ENCODE data around the gene CHRNA10.

- TF ChIP-seq CTCF (IDR thresholded peaks at IDR 0.05), result no peak
- TF ChIP-seq RELA (CRISPR knock-in tag; IDR thresholded peaks at IDR 0.05; ENCODE audit: borderline replicate concordance), result no peak
- TF ChIP-seq SMAD3 (CRISPR knock-in tag; IDR thresholded peaks at IDR 0.05; ENCODE audit: borderline replicate concordance), result no peak
- TF ChIP-seq ERG (CRISPR knock-in tag; IDR thresholded peaks at IDR 0.05), result no peak
- no peak for TF ChIP-seq ESRRA (CRISPR knock-in tag; IDR thresholded peaks at IDR 0.05; ENCODE audit: borderline replicate concordance)
Observed at GRCh38 chr11:3637201-3637600, 34.0 kb downstream of the CHRNA10 start.
